Measurements from ENCODE around the gene DSEL. TPM values are rescaled to one million over a fixed set of nuclear protein-coding genes. Genes with fewer than 3 reads are reported as not detected.

The DSEL gene
- total RNA-seq, 1 donor from 2014 or later, result 0.07 TPM

GRCh38 chr18:67476585-67476984 is 39.9 kb downstream of the DSEL start:
- H3K27me3 Mint-ChIP-seq, result no peaks in the 10 kb centered on the region
- no peaks in the 10 kb centered on the region for H3K4me1 Mint-ChIP-seq
- ATAC-seq (ENCODE audit: low read depth), result no peak
- ChIA-PET POLR2A (no interaction called here), CTCF (no interaction called here)
- TF ChIP-seq, protein P1, sequence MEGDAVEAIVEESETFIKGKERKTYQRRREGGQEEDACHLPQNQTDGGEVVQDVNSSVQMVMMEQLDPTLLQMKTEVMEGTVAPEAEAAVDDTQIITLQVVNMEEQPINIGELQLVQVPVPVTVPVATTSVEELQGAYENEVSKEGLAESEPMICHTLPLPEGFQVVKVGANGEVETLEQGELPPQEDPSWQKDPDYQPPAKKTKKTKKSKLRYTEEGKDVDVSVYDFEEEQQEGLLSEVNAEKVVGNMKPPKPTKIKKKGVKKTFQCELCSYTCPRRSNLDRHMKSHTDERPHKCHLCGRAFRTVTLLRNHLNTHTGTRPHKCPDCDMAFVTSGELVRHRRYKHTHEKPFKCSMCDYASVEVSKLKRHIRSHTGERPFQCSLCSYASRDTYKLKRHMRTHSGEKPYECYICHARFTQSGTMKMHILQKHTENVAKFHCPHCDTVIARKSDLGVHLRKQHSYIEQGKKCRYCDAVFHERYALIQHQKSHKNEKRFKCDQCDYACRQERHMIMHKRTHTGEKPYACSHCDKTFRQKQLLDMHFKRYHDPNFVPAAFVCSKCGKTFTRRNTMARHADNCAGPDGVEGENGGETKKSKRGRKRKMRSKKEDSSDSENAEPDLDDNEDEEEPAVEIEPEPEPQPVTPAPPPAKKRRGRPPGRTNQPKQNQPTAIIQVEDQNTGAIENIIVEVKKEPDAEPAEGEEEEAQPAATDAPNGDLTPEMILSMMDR (IDR thresholded peaks at IDR 0.05), result no peak
- H3K9me3 Mint-ChIP-seq, result peaks cover 6% of the 10 kb centered on the region
- H3K4me3 Mint-ChIP-seq, result no peak overlapping the region
- no peak for DNase-seq
- no peaks in the 10 kb centered on the region for H3K36me3 Mint-ChIP-seq (ENCODE audit: low read depth)
- H3K27ac Mint-ChIP-seq, result no peak overlapping the region
- intact Hi-C loops (cut with micrococcal nuclease), result no loop called here

GRCh38 chr18:67475673-67476072 is 40.8 kb downstream of the DSEL start:
- ChIA-PET CTCF (no interaction called here), POLR2A (no interaction called here)
- Mint-ChIP-seq H3K36me3 (ENCODE audit: low read depth) (no peaks in the 10 kb centered on the region), H3K27me3 (no peaks in the 10 kb centered on the region), H3K27ac (no peak overlapping the region), H3K4me1 (no peaks in the 10 kb centered on the region), H3K9me3 (peaks cover 6% of the 10 kb centered on the region), H3K4me3 (no peak overlapping the region)
- intact Hi-C loops (cut with micrococcal nuclease), result no loop called here
- DNase-seq (no peak), ATAC-seq (ENCODE audit: low read depth) (no peak)
- TF ChIP-seq, protein P1 (IDR thresholded peaks at IDR 0.05), result no peak

GRCh38 chr18:67468038-67468437 is 48.5 kb downstream of the DSEL start:
- intact Hi-C loops (cut with micrococcal nuclease), result loop anchor here (1.0 kb wide), 1 partner anchor 48 kb away; the partner anchor contains the start of gene DSEL
- CTCF ChIA-PET, result no interaction called here
- TF ChIP-seq, protein P1 (IDR thresholded peaks at IDR 0.05), result no peak
- Mint-ChIP-seq H3K4me3 (no peak overlapping the region), H3K9me3 (peaks cover 3% of the 10 kb centered on the region), H3K27me3 (no peaks in the 10 kb centered on the region), H3K36me3 (ENCODE audit: low read depth) (no peaks in the 10 kb centered on the region), H3K4me1 (peaks cover 21% of the 10 kb centered on the region), H3K27ac (no peak overlapping the region)
- DNase-seq, result no peak
- POLR2A ChIA-PET, result no interaction called here
- peak; percentile 82 for ATAC-seq (ENCODE audit: low read depth)

DNA sequence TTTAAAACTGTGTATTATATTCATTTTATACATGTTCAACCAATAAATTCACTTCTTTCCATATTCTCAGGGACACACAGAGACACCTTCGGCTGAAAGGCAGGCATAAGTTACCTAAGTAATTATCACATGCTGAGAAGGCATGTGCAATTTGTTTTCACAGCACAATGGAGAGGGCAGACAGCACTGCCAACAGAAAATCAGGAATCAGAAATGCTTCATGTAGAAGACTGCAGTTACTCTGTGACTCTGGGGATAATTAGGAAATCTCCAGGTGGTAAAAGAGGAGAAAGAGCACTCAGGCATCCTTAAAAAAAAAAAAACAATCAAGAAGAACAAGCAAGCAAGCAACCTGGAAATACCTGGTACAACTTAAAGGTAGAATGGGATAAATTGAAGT is 49.3 kb downstream of the DSEL start:
- Mint-ChIP-seq H3K27ac (no peak overlapping the region), H3K36me3 (ENCODE audit: low read depth) (no peaks in the 10 kb centered on the region), H3K4me3 (no peak overlapping the region), H3K4me1 (peaks cover 21% of the 10 kb centered on the region), H3K9me3 (peaks cover 3% of the 10 kb centered on the region), H3K27me3 (no peaks in the 10 kb centered on the region)
- ATAC-seq (ENCODE audit: low read depth) (no peak), DNase-seq (no peak)
- TF ChIP-seq, protein P1 (IDR thresholded peaks at IDR 0.05), result no peak
- ChIA-PET CTCF (no interaction called here), POLR2A (no interaction called here)
- intact Hi-C loops (cut with micrococcal nuclease), result no loop called here

DNA sequence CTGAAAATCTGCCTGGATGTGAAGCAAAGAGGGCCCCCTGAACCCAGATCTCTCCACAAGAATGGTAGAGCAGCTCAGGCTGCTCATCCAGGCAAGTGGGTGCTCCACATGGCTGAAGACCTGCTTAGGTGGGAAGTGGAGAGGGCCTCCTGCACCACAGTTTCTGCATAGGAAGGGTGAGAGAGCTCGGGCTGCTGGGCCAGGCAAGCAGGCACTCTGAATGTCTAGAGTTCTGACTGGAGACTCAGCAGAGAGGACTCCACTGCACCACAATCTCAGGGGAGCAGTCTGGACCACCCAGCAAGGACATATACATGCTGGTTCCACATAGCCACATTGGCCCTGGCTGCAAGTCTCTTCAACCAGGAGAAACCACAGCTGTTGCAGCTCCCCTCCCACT is 52.0 kb downstream of the DSEL start:
- intact Hi-C loops (cut with micrococcal nuclease), result loop anchor here (5.0 kb wide), 1 partner anchor 1198 kb away; no protein-coding TSS in a partner anchor
- H3K27ac Mint-ChIP-seq, result no peak overlapping the region
- no peak overlapping the region for H3K4me3 Mint-ChIP-seq
- ATAC-seq (ENCODE audit: low read depth) (no peak), DNase-seq (no peak)
- no peaks in the 10 kb centered on the region for H3K36me3 Mint-ChIP-seq (ENCODE audit: low read depth)
- H3K9me3 Mint-ChIP-seq, result peaks cover 3% of the 10 kb centered on the region
- ChIA-PET POLR2A (no interaction called here), CTCF (no interaction called here)
- TF ChIP-seq, protein P1 (IDR thresholded peaks at IDR 0.05), result no peak
- no peaks in the 10 kb centered on the region for H3K27me3 Mint-ChIP-seq
- H3K4me1 Mint-ChIP-seq, result peaks cover 21% of the 10 kb centered on the region

Measured in activated B cell treated with CpG ODN at 0.5 μM for 24 hours (primary cell).